ENCODE data around the gene PAK4.

Gene PAK4

DNA sequence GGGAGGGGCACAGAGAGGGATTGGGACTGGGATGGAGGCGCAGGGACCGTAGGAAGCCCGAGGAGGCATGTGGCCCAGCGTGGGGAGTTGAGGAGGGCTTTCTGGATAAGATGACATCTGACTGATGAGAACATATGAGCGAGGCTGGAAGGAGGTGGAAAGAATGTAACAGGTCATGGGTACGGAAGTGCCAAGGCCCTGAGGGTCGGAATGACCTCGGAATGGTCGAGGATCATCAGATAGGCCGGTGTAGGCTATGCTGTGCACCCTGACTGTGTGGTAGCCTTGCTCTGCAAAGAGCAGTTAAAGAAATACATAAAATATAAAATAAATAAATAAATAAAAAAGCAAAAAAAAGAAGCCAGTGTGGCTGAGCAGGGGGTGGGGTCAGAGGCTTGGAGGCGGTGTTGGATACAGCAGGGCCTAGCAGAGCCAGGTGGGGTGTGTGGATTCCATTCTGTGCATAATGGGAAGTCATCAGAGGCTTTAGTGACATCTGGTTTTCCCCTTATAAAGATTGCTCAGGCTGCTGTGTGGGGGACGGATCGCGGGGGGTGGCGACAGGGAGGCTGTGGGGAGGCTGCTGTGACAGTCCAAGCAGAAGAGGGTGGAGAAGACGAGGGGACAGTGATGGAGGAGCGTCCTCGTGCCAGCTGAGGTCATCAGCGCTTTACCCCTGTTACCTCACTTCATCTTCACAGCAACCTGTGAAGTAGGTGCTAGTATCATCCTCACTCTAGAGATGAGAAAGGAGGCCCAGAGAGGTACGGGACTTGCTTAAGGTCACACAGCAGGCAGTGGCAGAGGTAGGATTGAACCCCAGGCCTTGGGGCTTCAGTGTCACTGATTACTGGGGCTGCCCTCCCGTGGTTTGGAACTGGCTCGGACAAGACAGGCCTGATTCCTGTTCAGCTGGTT, 5.0 kb downstream of the PAK4 start:
- no CpG with 5 or more reads among the region's 22 CpGs for WGBS (ENCODE audit: insufficient coverage, insufficient read length)
- H3K27me3 ChIP-seq (ENCODE audit: control insufficient read depth, insufficient read depth, low read length), result no peaks in the 10 kb centered on the region; the same call in 1 of the 2 replicates
- DNase-seq (ENCODE audit: low read depth, low spot score), result no peak
- no peak overlapping the region for H3K4me3 ChIP-seq (ENCODE audit: low read length)
- H3K36me3 ChIP-seq (ENCODE audit: control insufficient read depth, insufficient read depth, low read length), result no peaks in the 10 kb centered on the region
- H3K9me3 ChIP-seq (ENCODE audit: control insufficient read depth, insufficient read depth, low read length), result no peaks in the 10 kb centered on the region
- peaks cover 8% of the 10 kb centered on the region for H3K4me1 ChIP-seq (ENCODE audit: control insufficient read depth, insufficient read depth, low read length)
- no peak overlapping the region for H3K27ac ChIP-seq (ENCODE audit: low read length)

GRCh38 chr19:39131255-39131755, 5.7 kb downstream of the PAK4 start:
- H3K9me3 ChIP-seq (ENCODE audit: control insufficient read depth, insufficient read depth, low read length), result no peaks in the 10 kb centered on the region
- DNase-seq (ENCODE audit: low read depth, low spot score), result no peak
- WGBS (ENCODE audit: insufficient coverage, insufficient read length), result no CpG with 5 or more reads among the region's 18 CpGs
- H3K36me3 ChIP-seq (ENCODE audit: control insufficient read depth, insufficient read depth, low read length), result no peaks in the 10 kb centered on the region
- H3K4me3 ChIP-seq (ENCODE audit: low read length), result no peak overlapping the region
- no peak overlapping the region for H3K27ac ChIP-seq (ENCODE audit: low read length)
- no peaks in the 10 kb centered on the region; the same call in 1 of the 2 replicates for H3K27me3 ChIP-seq (ENCODE audit: control insufficient read depth, insufficient read depth, low read length)
- H3K4me1 ChIP-seq (ENCODE audit: control insufficient read depth, insufficient read depth, low read length), result peaks cover 13% of the 10 kb centered on the region

DNA sequence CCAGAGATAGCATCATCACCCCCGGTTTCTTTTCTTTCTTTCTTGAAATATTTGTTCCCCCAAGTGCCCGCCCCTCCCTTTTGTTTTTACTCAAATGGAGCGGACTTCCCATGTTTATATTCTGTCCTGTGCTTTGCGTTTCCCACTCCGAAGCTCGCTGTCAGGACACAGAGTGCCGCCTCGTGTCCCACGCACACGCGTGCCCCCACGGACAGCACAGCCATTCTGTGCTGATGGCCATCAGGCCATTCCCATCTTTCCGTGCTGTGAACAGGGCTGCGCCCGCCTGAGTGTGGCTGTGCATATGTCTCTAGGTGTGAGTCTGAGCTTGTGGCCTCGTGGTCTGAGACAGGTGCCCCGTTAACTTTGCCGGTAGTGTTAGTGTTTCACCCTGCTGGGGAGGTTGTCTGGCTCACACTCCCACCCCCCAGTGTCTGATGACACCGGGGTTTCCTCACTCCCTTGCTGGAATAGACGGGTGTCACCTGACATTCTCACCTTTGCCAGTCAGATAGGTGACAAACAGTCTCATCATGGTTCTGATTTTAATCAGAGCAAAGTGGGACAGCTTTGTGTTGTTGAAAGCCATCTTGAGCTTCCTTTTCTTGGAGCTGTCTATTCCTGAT, 6.9 kb downstream of the PAK4 start:
- Histone ChIP-seq H3K4me3 (ENCODE audit: low read length) (no peak overlapping the region), H3K36me3 (ENCODE audit: control insufficient read depth, insufficient read depth, low read length) (no peaks in the 10 kb centered on the region), H3K9me3 (ENCODE audit: control insufficient read depth, insufficient read depth, low read length) (no peaks in the 10 kb centered on the region), H3K4me1 (ENCODE audit: control insufficient read depth, insufficient read depth, low read length) (peaks cover 17% of the 10 kb centered on the region), H3K27me3 (ENCODE audit: control insufficient read depth, insufficient read depth, low read length) (no peaks in the 10 kb centered on the region; the same call in 1 of the 2 replicates), H3K27ac (ENCODE audit: low read length) (no peak overlapping the region)
- no peak for DNase-seq (ENCODE audit: low read depth, low spot score)
- no CpG with 5 or more reads among the region's 20 CpGs for WGBS (ENCODE audit: insufficient coverage, insufficient read length)

DNA sequence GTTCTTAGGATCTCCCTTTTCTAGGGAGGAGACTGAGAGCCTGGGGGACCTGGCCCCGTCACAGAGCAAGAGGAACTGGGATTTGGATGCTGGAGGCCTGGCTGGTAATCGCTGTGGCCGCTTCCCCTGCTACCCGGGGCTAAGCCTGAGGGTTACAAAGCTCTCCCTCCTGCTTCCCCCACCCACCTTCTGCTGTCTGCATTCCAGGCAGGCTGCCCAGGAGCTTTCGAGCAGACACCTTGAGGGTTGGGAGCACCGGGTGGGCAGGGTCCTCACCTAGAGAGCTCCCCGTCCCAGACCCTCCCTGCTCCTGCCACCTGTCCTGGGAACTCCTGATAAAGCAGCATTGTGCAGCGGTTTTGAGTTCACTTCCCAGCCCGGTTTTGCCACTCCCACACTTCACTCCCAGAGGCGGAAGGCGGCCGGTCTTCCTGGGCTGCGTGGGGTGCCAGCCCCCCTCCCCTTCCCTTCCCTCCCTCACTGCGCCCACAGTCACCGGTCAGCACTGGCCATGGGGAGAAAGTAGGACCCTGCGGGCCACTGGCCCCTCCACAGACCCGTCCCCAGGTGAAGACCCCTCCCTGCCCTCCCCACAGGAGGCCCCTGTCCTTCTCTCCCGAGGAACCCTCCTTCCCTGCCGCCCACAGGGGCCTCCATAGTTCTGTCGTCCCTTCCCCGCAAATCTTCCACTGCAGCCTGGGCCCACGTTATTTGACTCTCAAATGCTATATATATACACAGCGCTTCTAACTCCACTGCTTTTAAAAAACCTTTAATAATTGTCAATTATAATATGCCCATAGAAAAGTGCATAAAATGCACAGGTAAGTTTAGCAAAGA, 8.1 kb downstream of the PAK4 start:
- no peaks in the 10 kb centered on the region for H3K9me3 ChIP-seq (ENCODE audit: control insufficient read depth, insufficient read depth, low read length)
- H3K36me3 ChIP-seq (ENCODE audit: control insufficient read depth, insufficient read depth, low read length), result no peaks in the 10 kb centered on the region
- WGBS (ENCODE audit: insufficient coverage, insufficient read length), result no CpG with 5 or more reads among the region's 23 CpGs
- H3K4me3 ChIP-seq (ENCODE audit: low read length), result no peak overlapping the region
- DNase-seq (ENCODE audit: low read depth, low spot score), result no peak
- no peaks in the 10 kb centered on the region; the same call in 1 of the 2 replicates for H3K27me3 ChIP-seq (ENCODE audit: control insufficient read depth, insufficient read depth, low read length)
- peaks cover 21% of the 10 kb centered on the region for H3K4me1 ChIP-seq (ENCODE audit: control insufficient read depth, insufficient read depth, low read length)
- no peak overlapping the region for H3K27ac ChIP-seq (ENCODE audit: low read length)

DNA sequence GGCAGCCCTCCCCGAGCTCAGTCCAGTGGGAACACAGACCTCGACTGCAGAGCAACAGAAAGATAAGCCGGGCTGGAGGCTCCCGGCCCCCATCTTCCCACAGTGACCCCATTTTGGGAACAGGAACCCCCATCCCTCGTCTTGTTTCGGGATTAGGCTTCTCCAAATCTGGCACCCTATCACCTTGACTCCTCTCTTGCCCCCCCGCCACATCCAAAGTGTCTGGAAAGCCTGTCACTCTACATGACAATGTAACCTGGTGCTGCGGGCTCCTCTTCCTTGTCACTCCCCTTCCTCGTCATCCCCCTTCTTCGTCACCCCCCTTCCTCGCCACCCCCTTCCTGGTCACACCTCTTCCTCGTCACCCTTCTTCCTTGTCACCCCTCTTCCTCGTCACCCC, 10.1 kb downstream of the PAK4 start:
- Histone ChIP-seq H3K27me3 (ENCODE audit: control insufficient read depth, insufficient read depth, low read length) (no peaks in the 10 kb centered on the region), H3K27ac (ENCODE audit: low read length) (no peak overlapping the region), H3K4me3 (ENCODE audit: low read length) (no peak overlapping the region), H3K36me3 (ENCODE audit: control insufficient read depth, insufficient read depth, low read length) (no peaks in the 10 kb centered on the region), H3K9me3 (ENCODE audit: control insufficient read depth, insufficient read depth, low read length) (no peaks in the 10 kb centered on the region), H3K4me1 (ENCODE audit: control insufficient read depth, insufficient read depth, low read length) (peaks cover 36% of the 10 kb centered on the region)
- no CpG with 5 or more reads among the region's 13 CpGs for WGBS (ENCODE audit: insufficient coverage, insufficient read length)
- no peak for DNase-seq (ENCODE audit: low read depth, low spot score)

GRCh38 chr19:39136225-39136940, 10.8 kb downstream of the PAK4 start:
- Histone ChIP-seq H3K36me3 (ENCODE audit: control insufficient read depth, insufficient read depth, low read length) (no peaks in the 10 kb centered on the region), H3K9me3 (ENCODE audit: control insufficient read depth, insufficient read depth, low read length) (no peaks in the 10 kb centered on the region), H3K4me3 (ENCODE audit: low read length) (no peak overlapping the region), H3K4me1 (ENCODE audit: control insufficient read depth, insufficient read depth, low read length) (peaks cover 36% of the 10 kb centered on the region), H3K27me3 (ENCODE audit: control insufficient read depth, insufficient read depth, low read length) (no peaks in the 10 kb centered on the region), H3K27ac (ENCODE audit: low read length) (no peak overlapping the region)
- DNase-seq (ENCODE audit: low read depth, low spot score), result no peak
- WGBS (ENCODE audit: insufficient coverage, insufficient read length), result no CpG with 5 or more reads among the region's 12 CpGs

GRCh38 chr19:39137131-39137530, 11.5 kb downstream of the PAK4 start:
- Histone ChIP-seq H3K9me3 (ENCODE audit: control insufficient read depth, insufficient read depth, low read length) (no peaks in the 10 kb centered on the region), H3K36me3 (ENCODE audit: control insufficient read depth, insufficient read depth, low read length) (no peaks in the 10 kb centered on the region), H3K27me3 (ENCODE audit: control insufficient read depth, insufficient read depth, low read length) (no peaks in the 10 kb centered on the region), H3K4me1 (ENCODE audit: control insufficient read depth, insufficient read depth, low read length) (peaks cover 34% of the 10 kb centered on the region), H3K27ac (ENCODE audit: low read length) (no peak overlapping the region), H3K4me3 (ENCODE audit: low read length) (no peak overlapping the region)
- no CpG with 5 or more reads among the region's 12 CpGs for WGBS (ENCODE audit: insufficient coverage, insufficient read length)
- no peak for DNase-seq (ENCODE audit: low read depth, low spot score)

GRCh38 chr19:39138221-39139211, 12.9 kb downstream of the PAK4 start:
- no CpG with 5 or more reads among the region's 20 CpGs for WGBS (ENCODE audit: insufficient coverage, insufficient read length)
- DNase-seq (ENCODE audit: low read depth, low spot score), result no peak
- H3K36me3 ChIP-seq (ENCODE audit: control insufficient read depth, insufficient read depth, low read length), result no peaks in the 10 kb centered on the region
- H3K9me3 ChIP-seq (ENCODE audit: control insufficient read depth, insufficient read depth, low read length), result no peaks in the 10 kb centered on the region
- no peak overlapping the region for H3K27ac ChIP-seq (ENCODE audit: low read length)
- no peak overlapping the region for H3K4me3 ChIP-seq (ENCODE audit: low read length)
- peaks cover 35% of the 10 kb centered on the region for H3K4me1 ChIP-seq (ENCODE audit: control insufficient read depth, insufficient read depth, low read length)
- H3K27me3 ChIP-seq (ENCODE audit: control insufficient read depth, insufficient read depth, low read length), result no peaks in the 10 kb centered on the region

GRCh38 chr19:39139305-39139874, 13.8 kb downstream of the PAK4 start:
- WGBS (ENCODE audit: insufficient coverage, insufficient read length), result no CpG with 5 or more reads among the region's 8 CpGs
- Histone ChIP-seq H3K9me3 (ENCODE audit: control insufficient read depth, insufficient read depth, low read length) (no peaks in the 10 kb centered on the region), H3K36me3 (ENCODE audit: control insufficient read depth, insufficient read depth, low read length) (no peaks in the 10 kb centered on the region), H3K27ac (ENCODE audit: low read length) (no peak overlapping the region), H3K4me1 (ENCODE audit: control insufficient read depth, insufficient read depth, low read length) (peaks cover 32% of the 10 kb centered on the region), H3K4me3 (ENCODE audit: low read length) (no peak overlapping the region), H3K27me3 (ENCODE audit: control insufficient read depth, insufficient read depth, low read length) (no peaks in the 10 kb centered on the region)
- peak; percentile 50 for DNase-seq (ENCODE audit: low read depth, low spot score)
